ENCODE measurements around the gene MECP2. TPM values are rescaled to one million over a fixed set of nuclear protein-coding genes. Genes with fewer than 3 reads are reported as not detected.

The MECP2 gene
- total RNA-seq, 4 donors from 2014 or later, result 36.8 to 71.2 (median 47.1) TPM

GRCh38 chrX:154077101-154077500 lies 20.4 kb downstream of the MECP2 start:
- TF ChIP-seq CTCF (IDR thresholded peaks at IDR 0.05; ENCODE audit: low read depth), result no peak

- TF ChIP-seq CTCF (IDR thresholded peaks at IDR 0.05; ENCODE audit: low read depth), result no peak
These were observed 23.3 kb downstream of the MECP2 start for GRCh38 chrX:154074199-154074598.

- no peak for TF ChIP-seq CTCF (IDR thresholded peaks at IDR 0.05; ENCODE audit: low read depth)
These were observed 25.3 kb downstream of the MECP2 start for GRCh38 chrX:154072192-154072591.

GRCh38 chrX:154068560-154068959 lies 29.0 kb downstream of the MECP2 start:
- no peak for TF ChIP-seq CTCF (IDR thresholded peaks at IDR 0.05; ENCODE audit: low read depth)

- no peak for TF ChIP-seq CTCF (IDR thresholded peaks at IDR 0.05; ENCODE audit: low read depth)
These were observed 32.7 kb downstream of the MECP2 start for GRCh38 chrX:154064637-154065435.

- no peak for TF ChIP-seq CTCF (IDR thresholded peaks at IDR 0.05; ENCODE audit: low read depth)
These were observed 34.3 kb downstream of the MECP2 start for GRCh38 chrX:154063234-154063633.

GRCh38 chrX:154061801-154062200 lies 35.7 kb downstream of the MECP2 start:
- no peak for TF ChIP-seq CTCF (IDR thresholded peaks at IDR 0.05; ENCODE audit: low read depth)
